Astrocyte of the cerebellum (primary cell): ENCODE results near the gene SEPTIN5.

Experiments used
- DNase-seq: peaks from one replicate; pipeline ENCODE4 v3.0.0-alpha.2; 2011; ENCODE audit warnings: low read depth
- H3K4me3 ChIP-seq: 2 replicates; pipeline ENCODE4 v1.5.1; 2011; ENCODE audit warnings: mild to moderate bottlenecking, low read depth, low read length, moderate library complexity
- CTCF ChIP-seq: IDR thresholded peaks from 2 replicates; pipeline ENCODE4 v1.5.1; 2012; ENCODE audit warnings: low read length, low read depth, moderate library complexity, mild to moderate bottlenecking; ENCODE audit errors: missing control alignments
- in situ Hi-C: cut with HindIII; loops from 2 replicates; pipeline ENCODE4 v1.10.0; 2017; ENCODE audit warnings: low sequenced_read_pairs

SEPTIN5 gene

GRCh38 chr22:19718456-19719049, 4.2 kb downstream of the SEPTIN5 start:
- TF ChIP-seq CTCF: no peak
- peak overlapping the region; percentile 44 for H3K4me3 ChIP-seq
- in situ Hi-C loops: no loop called here
- no peak for DNase-seq

- DNase-seq: no peak
- H3K4me3 ChIP-seq: peak overlapping the region; percentile 44
- TF ChIP-seq CTCF: no peak
- in situ Hi-C loops: no loop called here
Observed at GRCh38 chr22:19719050-19719482, 4.8 kb downstream of the SEPTIN5 start.

GRCh38 chr22:19719488-19720021, 5.3 kb downstream of the SEPTIN5 start:
- no peak for TF ChIP-seq CTCF
- H3K4me3 ChIP-seq: no peak overlapping the region
- in situ Hi-C loops: no loop called here
- DNase-seq: no peak

- H3K4me3 ChIP-seq: no peak overlapping the region
- in situ Hi-C loops: no loop called here
- no peak for TF ChIP-seq CTCF
- DNase-seq: no peak
Observed at GRCh38 chr22:19720150-19720827, 6.0 kb downstream of the SEPTIN5 start.

GRCh38 chr22:19720999-19721329, 6.7 kb downstream of the SEPTIN5 start:
- in situ Hi-C loops: no loop called here
- no peak overlapping the region for H3K4me3 ChIP-seq
- no peak for DNase-seq
- no peak for TF ChIP-seq CTCF

- no peak overlapping the region for H3K4me3 ChIP-seq
- no peak for DNase-seq
- TF ChIP-seq CTCF: no peak
- in situ Hi-C loops: no loop called here
Observed at GRCh38 chr22:19721330-19722177, 7.3 kb downstream of the SEPTIN5 start.
